Kidney (tissue), 14 donors: ENCODE data around the gene CNOT10. TPM values are rescaled to one million over a fixed set of nuclear protein-coding genes. Genes with fewer than 3 reads are reported as not detected.

Experiments used
- DNase-seq, 5 donors: peaks; one replicate each; pipeline ENCODE4 v3.0.0-alpha.2; 2013 to 2020
- FAIRE-seq: peaks from 2 replicates; lab custom pipeline; 2012; peaks lifted over from hg19 to GRCh38; lab: Jason Lieb, UNC
- H3K27ac ChIP-seq, 2 donors: one replicate each; pipeline ENCODE4 v1.7.0; 2013; ENCODE audit warnings: low read depth in 2 of 2, low read length in 2 of 2, inconsistent platforms in 1 of 2
- H3K27me3 ChIP-seq: one replicate; pipeline ENCODE4 v1.7.1; 2013; ENCODE audit warnings: low read length, inconsistent platforms; ENCODE audit not compliant: control insufficient read depth, insufficient read depth
- H3K36me3 ChIP-seq, 3 donors: one replicate each; pipeline versions ENCODE4 v1.7.0 to v1.7.1; 2013; ENCODE audit warnings: low read length in 3 of 3, control low read depth in 1 of 3, inconsistent platforms in 1 of 3; ENCODE audit not compliant: insufficient read depth in 3 of 3, control insufficient read depth in 2 of 3
- H3K4me1 ChIP-seq, 3 donors: one replicate each; pipeline versions ENCODE4 v1.7.0 to v1.7.1; 2013; ENCODE audit warnings: low read length in 3 of 3, inconsistent platforms in 1 of 3, low read depth in 1 of 3; ENCODE audit not compliant: control insufficient read depth in 2 of 3, insufficient read depth in 2 of 3
- H3K4me3 ChIP-seq, 3 donors: one replicate each; pipeline versions ENCODE4 v1.7.0 to v1.8.1; 2013; ENCODE audit warnings: low read length in 3 of 3, control low read depth in 1 of 3, inconsistent platforms in 1 of 3
- H3K9ac ChIP-seq, 3 donors: one replicate each; pipeline versions ENCODE4 v1.7.0 to v1.7.1; 2013; ENCODE audit warnings: low read length in 3 of 3, control low read depth in 1 of 3, inconsistent platforms in 1 of 3
- H3K9me3 ChIP-seq, 3 donors: one replicate each; pipeline versions ENCODE4 v1.7.0 to v1.7.1; 2013; ENCODE audit warnings: low read length in 3 of 3, control low read depth in 1 of 3, inconsistent platforms in 1 of 3; ENCODE audit not compliant: control insufficient read depth in 2 of 3, insufficient read depth in 1 of 3
- CTCF ChIP-seq: IDR thresholded peaks from 3 replicates; pipeline ENCODE4 v1.5.1; 2012; ENCODE audit warnings: mild to moderate bottlenecking, moderate library complexity, borderline replicate concordance; ENCODE audit not compliant: insufficient read depth; ENCODE audit errors: extremely low read depth
- intact Hi-C: fragments of 100-400 bp; cut with DNase I; formaldehyde crosslinking; loops from one replicate; pipeline ENCODE4 v1.11.1; 2022
- polyA plus RNA-seq: library from polyadenylated mRNA; stranded (reverse); fragments of 350-450 nt; fragmentation: Illumina TruSeq; extraction: RNeasy Lipid Tissue Mini Kit (QIAGEN cat#74804); gene quantifications from one replicate; pipeline ENCODE4 v1.2.3, GENCODE V29; 2014; ENCODE audit warnings: low read depth, low replicate concordance; ENCODE audit not compliant: insufficient read depth
- total RNA-seq: library from RNA; stranded (reverse); fragmentation: NEBNext Ultra II Directional; extraction: Animal tissue kit (Norgen Biotek cat#: 25700); gene quantifications from one replicate; pipeline ENCODE4 v1.2.1, GENCODE V29; 2021
- donor health status: control.
- donor health status: control.
- donor health status: control.
- donor health status: control.
- donor health status: control.
- donor health status: DM: yes; HTN: yes; CAD: no.
- donor health status: Normal renal cell carcinoma (clear cell type).

Gene CNOT10
- total and polyA plus RNA-seq, 2 donors from 2014 or later = 19.0 to 34.0 TPM

- FAIRE-seq (no peak), DNase-seq (no peak)
- Histone ChIP-seq H3K9me3 (no peaks in the 10 kb centered on the region), H3K4me1 (no peaks in the 10 kb centered on the region), H3K4me3 (no peak overlapping the region), H3K27me3 (no peaks in the 10 kb centered on the region), H3K27ac (no peak overlapping the region), H3K9ac (no peak overlapping the region), H3K36me3 (peaks cover 0 to 4% (median 3%) of the 10 kb centered on the region in 3 donors)
- TF ChIP-seq CTCF = no peak
- intact Hi-C loops = no loop called here
Measured at GRCh38 chr3:32757618-32758374, 72.8 kb downstream of the CNOT10 start.

- intact Hi-C loops = no loop called here
- H3K36me3 ChIP-seq = peaks cover 0 to 6% (median 4%) of the 10 kb centered on the region in 3 donors
- TF ChIP-seq CTCF = no peak
Measured at GRCh38 chr3:32758375-32758753, 73.4 kb downstream of the CNOT10 start.

GRCh38 chr3:32759342-32759741 is 74.4 kb downstream of the CNOT10 start:
- Histone ChIP-seq H3K9me3 (no peaks in the 10 kb centered on the region), H3K9ac (no peak overlapping the region), H3K27me3 (no peaks in the 10 kb centered on the region), H3K4me1 (no peaks in the 10 kb centered on the region), H3K4me3 (no peak overlapping the region), H3K36me3 (peaks cover 0 to 7% (median 4%) of the 10 kb centered on the region in 3 donors), H3K27ac (no peak overlapping the region)
- FAIRE-seq (no peak), DNase-seq (no peak)
- no peak for TF ChIP-seq CTCF
- intact Hi-C loops = no loop called here

More at GRCh38 chr3:32758375-32758753, 73.4 kb downstream of the CNOT10 start:
- H3K4me3 ChIP-seq = no peak overlapping the region
- DNase-seq = no peak
- H3K4me1 ChIP-seq = no peaks in the 10 kb centered on the region
- H3K27ac ChIP-seq = no peak overlapping the region
- no peak overlapping the region for H3K9ac ChIP-seq
- H3K9me3 ChIP-seq = no peaks in the 10 kb centered on the region
- no peak for FAIRE-seq
- no peaks in the 10 kb centered on the region for H3K27me3 ChIP-seq
